Body of pancreas (tissue), 4 donors: Measurements from ENCODE around the gene MFAP2. TPM values are rescaled to one million over a fixed set of nuclear protein-coding genes. Genes with fewer than 3 reads are reported as not detected.
"Not testable (repeated sequence)": the region's sequence is repeated elsewhere in the genome, so short reads cannot be mapped to it uniquely, and the experiment has no call there.

ENCODE experiments used
- ATAC-seq: fragments of 150-250 bp; one replicate; pipeline ENCODE4 v1.9.1; 2016
- DNase-seq, 4 donors: peaks; one replicate each; pipeline ENCODE4 v3.0.0-alpha.2; 2019
- H3K27ac ChIP-seq, 4 donors: fragments of 200-600 bp; sonication (generic); 1 replicate in 3 of 4; 2 replicates in 1 of 4; pipeline versions ENCODE4 v1.5.1 to v1.6.1; 2016 to 2019; ENCODE audit warnings: mild to moderate bottlenecking in 1 of 4, mixed read lengths in 1 of 4, moderate library complexity in 1 of 4
- H3K27me3 ChIP-seq, 2 donors: fragments of 200-600 bp; sonication (generic); one replicate each; pipeline ENCODE4 v1.6.0; 2016; ENCODE audit warnings: mild to moderate bottlenecking in 1 of 2
- H3K36me3 ChIP-seq, 2 donors: fragments of 200-600 bp; sonication (generic); replicated peaks in 1 of 2; 2 replicates each; pipeline ENCODE4 v1.5.1; 2016; ENCODE audit warnings: low read depth in 2 of 2; ENCODE audit not compliant: insufficient read depth in 1 of 2
- H3K4me1 ChIP-seq: fragments of 200-600 bp; sonication (generic); one replicate; pipeline ENCODE4 v1.6.0; 2016
- H3K4me3 ChIP-seq, 2 donors: fragments of 200-600 bp; sonication (generic); 1 replicate in 1 of 2; 2 replicates in 1 of 2; pipeline ENCODE4 v1.5.1; 2016 to 2019
- H3K9me3 ChIP-seq, 3 donors: fragments of 200-600 bp; sonication (generic); 1 replicate in 2 of 3; 2 replicates in 1 of 3; pipeline ENCODE4 v1.5.1; 2016
- CTCF ChIP-seq, 7 experiments: fragments of 450-650 bp in 4 of 7; fragments of 200-600 bp in 3 of 7; sonication (generic) in 3 of 7; IDR thresholded peaks; one replicate each; pipeline ENCODE4 v1.5.1; 2016 to 2019; ENCODE audit warnings: antibody characterized with exemption in 7 of 7
- POLR2A ChIP-seq, 3 donors: fragments of 450-650 bp; IDR thresholded peaks; one replicate each; pipeline ENCODE4 v1.6.1; 2016; ENCODE audit warnings: antibody characterized with exemption in 3 of 3, mild to moderate bottlenecking in 2 of 3
- WGBS, 2 donors: methylation state at CpG; one replicate each; pipeline ENCODE4 v1.1.5; 2017; 5-methylcytosine and 5-hydroxymethylcytosine counted together
- intact Hi-C: fragments of 100-400 bp; cut with DNase I; formaldehyde crosslinking; loops from one replicate; pipeline ENCODE4 v1.15.1; 2023
- total RNA-seq, 2 donors: library from RNA; depleted of rRNA; stranded (reverse); fragments of >200 nt; gene quantifications; one replicate each; pipeline ENCODE4 v1.1.0, GENCODE V29; 2016

Gene MFAP2
- total RNA-seq, 2 donors from 2014 or later: 1.3 to 13.5 TPM

- WGBS, 2 donors: 90 to 91% methylated on average over 8 of the region's 8 CpGs
- no peak overlapping the region for H3K27ac ChIP-seq
- ATAC-seq (no peak), DNase-seq (no peak)
- TF ChIP-seq CTCF (IDR thresholded peaks at IDR 0.05) (no peak), POLR2A (IDR thresholded peaks at IDR 0.05) (no peak)
- no peak overlapping the region for H3K4me3 ChIP-seq
- H3K27me3 ChIP-seq: no peaks in the 10 kb centered on the region
- no peaks in the 10 kb centered on the region for H3K9me3 ChIP-seq
- H3K36me3 ChIP-seq: peaks cover 0 to 2% of the 10 kb centered on the region in 2 donors
- H3K4me1 ChIP-seq: peaks cover 21% of the 10 kb centered on the region
- intact Hi-C loops: loop anchor here (5.0 kb wide), 1 partner anchor 86 kb away; no protein-coding TSS in a partner anchor
Observed at GRCh38 chr1:16956775-16957174, 23.6 kb downstream of the MFAP2 start.

GRCh38 chr1:16955186-16955585 lies 25.2 kb downstream of the MFAP2 start:
- no peak overlapping the region for H3K27ac ChIP-seq

GRCh38 chr1:16954579-16954978 lies 25.8 kb downstream of the MFAP2 start:
- ATAC-seq (no peak), DNase-seq (no peak)
- Histone ChIP-seq H3K27me3 (no peaks in the 10 kb centered on the region), H3K4me3 (no peak overlapping the region), H3K9me3 (no peaks in the 10 kb centered on the region), H3K36me3 (peaks cover 0 to 2% of the 10 kb centered on the region in 2 donors), H3K4me1 (peaks cover 7% of the 10 kb centered on the region), H3K27ac (no peak overlapping the region)
- TF ChIP-seq CTCF (IDR thresholded peaks at IDR 0.05) (no peak), POLR2A (IDR thresholded peaks at IDR 0.05) (no peak)
- intact Hi-C loops: no loop called here
- WGBS, 2 donors: 93 to 100% methylated on average over 1 to 18 of the region's 18 CpGs

More at GRCh38 chr1:16955186-16955585, 25.2 kb downstream of the MFAP2 start:
- Histone ChIP-seq H3K36me3 (peaks cover 0 to 2% of the 10 kb centered on the region in 2 donors), H3K9me3 (no peaks in the 10 kb centered on the region), H3K4me3 (no peak overlapping the region), H3K4me1 (peaks cover 9% of the 10 kb centered on the region), H3K27me3 (no peaks in the 10 kb centered on the region)
- TF ChIP-seq POLR2A (IDR thresholded peaks at IDR 0.05): no peak
- TF ChIP-seq CTCF (IDR thresholded peaks at IDR 0.05): no peak
- ATAC-seq (no peak), DNase-seq (no peak)
- WGBS, 2 donors: 93 to 94% methylated on average over 25 of the region's 25 CpGs
- intact Hi-C loops: loop anchor here (5.0 kb wide), 1 partner anchor 87 kb away; no protein-coding TSS in a partner anchor

DNA sequence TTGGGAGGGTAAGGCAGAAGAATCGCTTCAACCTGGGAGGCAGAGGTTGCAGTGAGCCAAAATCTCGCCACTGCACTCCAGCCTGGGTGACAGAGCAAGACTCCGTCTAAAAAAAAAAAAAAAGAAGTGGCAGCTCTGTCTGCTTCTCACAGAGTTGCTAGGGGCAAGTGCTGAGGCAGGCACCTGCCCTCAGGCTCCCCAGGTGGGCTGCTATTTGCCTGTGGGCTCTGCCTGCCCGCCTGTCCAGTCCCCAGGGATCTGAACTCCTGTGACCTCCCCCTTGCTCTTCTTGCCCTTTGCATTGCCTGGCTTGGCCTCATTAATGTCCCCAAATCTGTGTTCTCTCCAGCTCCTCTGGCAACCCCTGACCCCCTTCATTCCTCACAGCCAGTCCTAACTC lies 28.0 kb downstream of the MFAP2 start:
- H3K27me3 ChIP-seq, H3K9me3 ChIP-seq, H3K36me3 ChIP-seq, ATAC-seq, DNase-seq, H3K4me3 ChIP-seq, intact Hi-C loops, H3K27ac ChIP-seq: not testable (repeated sequence)
- WGBS, 2 donors: 75 to 84% methylated on average over 4 of the region's 4 CpGs
- H3K4me1 ChIP-seq: peaks cover 25% of the 10 kb centered on the region

DNA sequence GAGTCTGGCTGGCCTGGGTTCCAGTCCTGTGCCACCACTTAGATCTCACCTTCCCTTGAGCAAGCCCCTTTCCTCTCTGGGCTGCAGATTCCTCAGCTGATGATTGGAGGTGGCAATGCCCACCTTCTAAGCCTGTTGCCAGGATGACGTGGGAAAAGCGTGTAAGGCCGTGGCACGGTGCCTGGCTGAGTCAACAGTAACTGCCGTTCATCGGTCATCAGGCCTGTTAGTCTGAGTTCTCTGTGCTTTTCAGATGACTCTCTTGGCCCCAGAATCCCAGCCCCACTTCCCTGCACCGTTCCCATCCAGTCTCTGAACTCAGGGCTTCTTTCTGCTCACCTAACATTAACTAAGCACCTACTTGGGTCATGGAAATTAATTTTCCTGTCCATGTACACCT lies 31.4 kb downstream of the MFAP2 start:
- DNase-seq: peak; percentile 88 to 92 (median 92)
- intact Hi-C loops: loop anchor here (5.0 kb wide), 1 partner anchor 327 kb away; no protein-coding TSS in a partner anchor
- H3K27me3 ChIP-seq: not testable (repeated sequence)

DNA sequence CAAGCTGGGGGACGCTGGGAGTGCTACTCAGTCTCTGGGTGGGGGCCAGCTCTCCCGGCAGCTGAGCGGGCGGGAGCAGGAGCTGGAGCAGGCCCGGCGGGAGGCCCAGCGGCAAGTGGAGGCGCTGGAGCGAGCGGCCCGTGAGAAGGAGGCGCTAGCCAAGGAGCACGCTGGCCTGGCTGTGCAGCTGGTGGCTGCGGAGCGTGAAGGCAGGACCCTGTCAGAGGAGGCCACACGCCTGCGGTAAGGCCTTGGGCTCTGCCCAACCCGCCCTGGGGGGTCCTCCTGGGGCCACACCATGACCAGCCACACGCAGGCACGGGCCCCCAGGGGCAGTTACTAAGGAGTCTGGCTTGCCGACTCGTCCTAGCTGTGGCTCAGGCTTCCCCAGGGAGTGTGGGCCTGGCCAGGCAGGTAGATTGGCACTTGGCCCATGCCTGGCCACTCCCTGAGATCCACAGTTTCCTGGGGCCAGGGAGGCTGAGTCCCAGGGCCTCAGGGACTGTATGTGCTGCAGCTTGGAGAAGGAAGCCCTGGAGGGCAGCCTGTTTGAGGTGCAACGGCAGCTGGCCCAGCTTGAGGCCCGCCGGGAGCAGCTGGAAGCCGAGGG lies 32.0 kb downstream of the MFAP2 start:
- DNase-seq (peak; percentile 68 to 88 (median 77)), ATAC-seq (peak; percentile 88)
- H3K4me3 ChIP-seq, H3K27me3 ChIP-seq, H3K9me3 ChIP-seq, H3K36me3 ChIP-seq: not testable (repeated sequence)
- intact Hi-C loops: loop anchor here (5.0 kb wide), 1 partner anchor 326 kb away; no protein-coding TSS in a partner anchor
- peak; percentile 21 to 60 (median 58) for TF ChIP-seq POLR2A (IDR thresholded peaks at IDR 0.05)
- 46 to 71% methylated on average over 18 to 26 of the region's 26 CpGs for WGBS, 2 donors
- peaks cover 25% of the 10 kb centered on the region for H3K4me1 ChIP-seq
- H3K27ac ChIP-seq: peak overlapping the region; percentile 83 to 91 (median 88)

More for the DNA sequence above, 31.4 kb downstream of the MFAP2 start:
- WGBS, 2 donors: 16 to 59% methylated on average over 5 to 7 of the region's 7 CpGs
- Histone ChIP-seq H3K4me1 (peaks cover 25% of the 10 kb centered on the region), H3K27ac (peak overlapping the region; percentile 83 to 91 (median 88))
- ATAC-seq: peak; percentile 75
- not testable (repeated sequence) for H3K9me3 ChIP-seq, H3K4me3 ChIP-seq, H3K36me3 ChIP-seq
